GM13977 (cell line): Measurements from ENCODE around the gene LARGE1.

Experiments
- DNase-seq: peaks from one replicate; pipeline ENCODE4 v3.0.0; 2012; ENCODE audit warnings: low spot score
- in situ Hi-C: fragments of 300-500 bp; cut with MboI; formaldehyde crosslinking; loops from one replicate; pipeline ENCODE4 v1.12.0; 2022; ENCODE audit warnings: low sequenced_read_pairs, low pct_unique_long_range_greater_than_20kb, mixed read lengths, inconsistent platforms; ENCODE audit not compliant: unreplicated experiment
- TF ChIP-seq, protein P1 (sequence below): IDR thresholded peaks from 2 replicates; pipeline ENCODE4 v1.5.1; 2012; ENCODE audit warnings: mild to moderate bottlenecking, control low read depth; ENCODE audit not compliant: insufficient read depth; ENCODE audit errors: extremely low read depth, missing control alignments

The LARGE1 gene

DNA sequence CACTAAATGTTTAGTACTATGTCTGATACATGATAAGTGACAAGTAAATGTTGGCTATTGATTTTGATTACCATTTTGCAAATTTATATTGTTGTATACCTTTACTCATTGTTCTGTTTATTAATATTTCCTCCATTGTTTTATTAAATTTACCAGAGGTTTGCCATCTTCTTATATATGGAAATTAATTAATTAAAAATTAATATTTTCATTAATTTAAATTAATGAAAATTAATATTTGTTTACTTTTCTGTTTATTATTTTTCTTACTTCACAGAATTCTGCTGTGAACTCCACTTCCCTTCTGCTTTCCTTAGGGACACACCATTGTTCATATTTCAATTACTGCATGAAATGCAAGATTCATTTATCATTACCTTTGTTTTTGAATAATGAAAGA is 331.0 kb downstream of the LARGE1 start:
- TF ChIP-seq, protein P1, sequence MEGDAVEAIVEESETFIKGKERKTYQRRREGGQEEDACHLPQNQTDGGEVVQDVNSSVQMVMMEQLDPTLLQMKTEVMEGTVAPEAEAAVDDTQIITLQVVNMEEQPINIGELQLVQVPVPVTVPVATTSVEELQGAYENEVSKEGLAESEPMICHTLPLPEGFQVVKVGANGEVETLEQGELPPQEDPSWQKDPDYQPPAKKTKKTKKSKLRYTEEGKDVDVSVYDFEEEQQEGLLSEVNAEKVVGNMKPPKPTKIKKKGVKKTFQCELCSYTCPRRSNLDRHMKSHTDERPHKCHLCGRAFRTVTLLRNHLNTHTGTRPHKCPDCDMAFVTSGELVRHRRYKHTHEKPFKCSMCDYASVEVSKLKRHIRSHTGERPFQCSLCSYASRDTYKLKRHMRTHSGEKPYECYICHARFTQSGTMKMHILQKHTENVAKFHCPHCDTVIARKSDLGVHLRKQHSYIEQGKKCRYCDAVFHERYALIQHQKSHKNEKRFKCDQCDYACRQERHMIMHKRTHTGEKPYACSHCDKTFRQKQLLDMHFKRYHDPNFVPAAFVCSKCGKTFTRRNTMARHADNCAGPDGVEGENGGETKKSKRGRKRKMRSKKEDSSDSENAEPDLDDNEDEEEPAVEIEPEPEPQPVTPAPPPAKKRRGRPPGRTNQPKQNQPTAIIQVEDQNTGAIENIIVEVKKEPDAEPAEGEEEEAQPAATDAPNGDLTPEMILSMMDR, result no peak
- DNase-seq, result no peak
- in situ Hi-C loops, result no loop called here

DNA sequence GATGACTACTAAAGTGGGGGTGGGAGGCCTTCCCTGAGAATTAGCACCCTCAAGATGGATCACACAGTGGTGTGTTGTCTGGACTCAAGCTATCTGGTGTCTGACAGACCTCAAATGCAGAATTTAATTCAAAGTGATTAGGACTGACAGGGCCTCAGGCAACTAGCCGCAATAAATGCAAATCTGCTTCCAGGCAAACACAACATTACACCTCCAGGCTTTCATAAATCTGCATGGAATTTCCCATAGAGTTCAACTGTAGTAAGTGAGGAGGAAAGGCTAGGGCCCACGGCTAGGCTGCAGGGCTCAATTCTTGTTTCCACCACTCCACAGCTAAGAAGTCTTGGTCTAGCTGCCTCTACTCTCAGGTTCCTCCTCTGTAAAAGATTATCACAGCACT is 331.4 kb downstream of the LARGE1 start:
- in situ Hi-C loops, result no loop called here
- TF ChIP-seq, protein P1, result no peak
- DNase-seq, result no peak

DNA sequence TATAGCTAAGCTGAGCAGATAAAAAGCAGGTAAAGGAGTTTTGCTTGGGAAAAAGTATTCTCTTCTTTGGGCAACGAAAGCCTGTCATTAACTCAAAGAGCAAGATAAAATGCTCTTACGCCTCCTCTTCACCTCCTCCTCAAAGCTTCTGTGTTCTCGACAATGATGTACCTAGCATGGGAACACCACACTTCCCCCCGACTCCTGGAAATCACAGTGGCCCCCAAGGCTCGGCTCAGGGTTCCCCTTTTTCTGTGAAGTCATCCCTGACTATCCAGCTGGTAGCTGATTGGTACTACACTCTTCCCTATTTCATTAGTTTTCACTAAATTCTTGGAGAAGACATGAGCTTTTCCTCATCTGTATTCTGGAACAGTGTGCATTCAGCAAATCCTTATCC is 336.1 kb downstream of the LARGE1 start:
- in situ Hi-C loops, result no loop called here
- DNase-seq, result no peak
- TF ChIP-seq, protein P1, result no peak

DNA sequence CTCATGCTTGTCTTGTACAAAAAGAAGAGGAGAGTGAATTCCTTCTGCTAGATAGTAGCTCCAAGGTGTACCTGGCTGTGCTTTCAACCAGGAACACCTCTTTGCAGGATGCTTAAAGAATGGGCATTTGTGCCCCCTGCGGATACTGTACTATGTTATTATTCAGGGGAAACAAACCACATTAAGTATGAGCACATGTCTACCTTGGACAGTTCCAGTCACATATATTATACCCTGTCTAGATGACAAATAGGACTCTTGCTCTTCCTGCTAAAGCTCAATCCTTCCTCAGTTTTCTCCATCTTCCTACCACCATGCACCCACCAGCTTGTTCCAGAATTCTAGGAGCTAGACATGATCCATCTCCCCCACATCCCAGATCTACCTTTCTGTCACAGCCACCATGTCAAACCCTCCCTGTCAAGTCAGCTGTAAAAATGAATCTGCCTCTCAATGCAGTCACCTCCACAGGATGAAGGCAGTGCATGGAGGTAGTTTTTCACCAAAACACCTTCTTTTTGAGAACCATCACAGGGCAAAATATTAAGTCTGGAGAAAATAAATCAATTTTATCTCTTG is 337.4 kb downstream of the LARGE1 start:
- in situ Hi-C loops, result no loop called here
- DNase-seq, result no peak
- TF ChIP-seq, protein P1, result no peak

DNA sequence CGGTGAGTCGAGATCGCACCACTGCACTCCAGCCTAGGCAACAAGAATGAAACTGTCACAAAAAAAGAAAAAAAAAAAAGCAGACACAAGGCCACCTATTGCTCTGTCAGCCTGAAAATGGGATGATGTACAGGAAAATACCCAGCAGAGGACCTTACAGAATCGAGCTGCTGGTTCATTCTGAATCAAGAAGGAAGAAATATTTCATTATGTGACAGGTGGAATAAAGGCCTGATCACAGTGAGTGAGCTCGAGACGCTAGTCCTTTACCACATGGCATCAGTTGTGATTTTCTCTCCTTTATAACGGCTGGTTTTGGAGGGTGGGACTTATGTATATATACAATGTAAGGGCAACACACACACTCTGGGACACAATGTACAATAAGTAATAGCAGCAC is 340.0 kb downstream of the LARGE1 start:
- no peak for DNase-seq
- in situ Hi-C loops, result no loop called here

DNA sequence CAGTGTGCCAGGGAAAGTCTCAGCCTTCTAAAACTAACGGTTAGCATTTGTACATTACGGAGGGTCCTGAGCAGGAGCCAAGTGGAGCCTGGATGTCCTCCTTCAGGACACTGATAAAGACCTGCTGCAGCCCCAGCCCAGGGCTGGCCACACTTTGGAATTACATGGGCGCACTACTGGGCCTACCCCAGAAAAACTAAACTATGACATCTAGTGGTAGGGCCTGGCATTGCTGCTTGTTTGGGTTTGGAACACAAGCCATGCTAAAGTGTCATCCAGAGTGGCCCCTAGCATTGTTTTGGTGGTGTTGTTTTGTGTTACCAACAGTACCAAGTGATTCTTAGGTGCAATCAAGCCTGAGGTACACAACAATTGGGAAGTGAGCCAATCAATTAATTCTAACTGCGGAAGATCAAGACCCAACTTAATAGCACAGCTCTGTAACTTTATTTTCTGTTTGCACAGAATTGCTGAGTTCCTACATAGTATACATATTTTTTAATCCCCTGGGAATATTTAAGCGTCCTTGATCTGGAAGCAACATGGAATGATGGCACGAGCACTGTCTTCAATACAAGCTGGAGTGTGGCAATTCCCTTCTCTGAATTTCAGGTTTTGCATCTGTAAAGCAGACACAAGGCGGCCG is 340.7 kb downstream of the LARGE1 start:
- in situ Hi-C loops, result loop anchor here (5.0 to 10.0 kb wide), 2 partner anchors 62 to 275 kb away; no protein-coding TSS in a partner anchor
- DNase-seq, result peak; percentile 52
- TF ChIP-seq, protein P1, result peak; percentile 92

More for the DNA sequence above, 340.0 kb downstream of the LARGE1 start:
- TF ChIP-seq, protein P1, result no peak
